Karpas-422 (cell line): ENCODE measurements around the gene IFIH1. TPM values are rescaled to one million over a fixed set of nuclear protein-coding genes. Genes with fewer than 3 reads are reported as not detected.

Experiments used
- DNase-seq: peaks from one replicate; pipeline ENCODE4 v3.0.0-alpha.2; 2015
- H2AFZ ChIP-seq: fragments of 200-600 bp; sonication (generic); 2 replicates; pipeline ENCODE4 v1.6.1; 2014; ENCODE audit warnings: antibody characterized with exemption, low read length, mixed read lengths
- H3K27ac ChIP-seq: fragments of 200-600 bp; sonication (generic); 2 replicates; pipeline ENCODE4 v1.5.1; 2014; ENCODE audit warnings: mild to moderate bottlenecking, low read length, moderate library complexity
- H3K27me3 ChIP-seq: fragments of 200-600 bp; sonication (generic); 2 replicates; pipeline ENCODE4 v1.6.1; 2014; ENCODE audit warnings: low read length, mixed read lengths
- H3K36me3 ChIP-seq: fragments of 200-600 bp; sonication (generic); 2 replicates; pipeline ENCODE4 v1.6.1; 2014; ENCODE audit warnings: low read length, mixed read lengths; ENCODE audit not compliant: insufficient read depth
- H3K4me1 ChIP-seq: fragments of 200-600 bp; sonication (generic); 2 replicates; pipeline ENCODE4 v1.6.1; 2014; ENCODE audit warnings: mild to moderate bottlenecking, low read length, mixed read lengths
- H3K4me2 ChIP-seq: fragments of 200-600 bp; sonication (generic); 2 replicates; pipeline ENCODE4 v1.6.1; 2014; ENCODE audit warnings: low read length, low read depth, mild to moderate bottlenecking; ENCODE audit not compliant: poor library complexity, severe bottlenecking
- H3K4me3 ChIP-seq: fragments of 200-600 bp; sonication (generic); 2 replicates; pipeline ENCODE4 v1.5.1; 2014; ENCODE audit warnings: mild to moderate bottlenecking, antibody characterized with exemption, low read length, mixed read lengths
- H3K79me2 ChIP-seq: fragments of 200-600 bp; sonication (generic); 2 replicates; pipeline ENCODE4 v1.6.1; 2014; ENCODE audit warnings: mild to moderate bottlenecking, low read length, mixed read lengths
- H3K9ac ChIP-seq: fragments of 200-600 bp; sonication (generic); 2 replicates; pipeline ENCODE4 v1.6.0; 2014; ENCODE audit warnings: low read length
- H3K9me2 ChIP-seq: fragments of 200-600 bp; sonication (generic), shearing (Covaris generic); replicated peaks from 2 replicates; pipeline ENCODE4 v1.6.0; 2014; ENCODE audit warnings: mild to moderate bottlenecking, low read length, moderate library complexity; ENCODE audit not compliant: insufficient read depth
- H3K9me3 ChIP-seq: fragments of 300-700, 200-600 bp; sonication (generic); 2 replicates; pipeline ENCODE4 v1.6.1; 2014; ENCODE audit warnings: low read length, mixed read lengths
- H4K20me1 ChIP-seq: fragments of 200-600 bp; sonication (generic); 2 replicates; pipeline ENCODE4 v1.6.1; 2014; ENCODE audit warnings: mild to moderate bottlenecking, antibody characterized with exemption, low read length, low read depth; ENCODE audit not compliant: insufficient read depth
- total RNA-seq: library from RNA; depleted of rRNA; stranded (reverse); fragments of >200 nt; shearing (Covaris generic); gene quantifications from 2 replicates; pipeline ENCODE4 v1.2.3, GENCODE V29; 2014; ENCODE audit warnings: low replicate concordance

Gene IFIH1
- total RNA-seq, 1 experiment from 2014 or later, result 0.26 TPM

DNA sequence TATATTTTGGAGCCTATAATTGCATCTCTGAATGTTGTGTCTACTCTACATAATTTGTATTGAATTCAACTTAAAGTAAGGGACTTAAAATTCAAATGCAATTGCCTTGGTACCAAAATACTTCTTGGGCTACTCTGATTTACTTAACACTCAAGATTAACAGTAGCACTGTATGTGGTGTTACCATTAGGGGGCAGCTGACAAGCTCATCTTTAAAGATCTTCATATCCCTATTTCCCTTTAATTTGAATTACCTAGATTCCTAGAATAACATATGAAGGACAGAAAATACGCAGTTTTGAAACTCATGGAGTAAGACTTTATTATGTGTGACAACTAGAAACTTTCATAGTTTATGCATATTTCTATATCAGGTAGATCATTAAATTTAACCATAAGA is 37.8 kb downstream of the IFIH1 start:
- H3K4me1 ChIP-seq, result no peaks in the 10 kb centered on the region
- no peak overlapping the region for H3K4me2 ChIP-seq
- no peaks in the 10 kb centered on the region for H4K20me1 ChIP-seq
- no peak overlapping the region for H3K9ac ChIP-seq
- no peak overlapping the region for H3K27ac ChIP-seq
- H3K36me3 ChIP-seq, result no peaks in the 10 kb centered on the region
- H3K9me2 ChIP-seq, result no peaks in the 10 kb centered on the region
- no peak overlapping the region for H3K4me3 ChIP-seq
- no peaks in the 10 kb centered on the region for H3K9me3 ChIP-seq
- no peak overlapping the region for H2AFZ ChIP-seq
- H3K27me3 ChIP-seq, result no peaks in the 10 kb centered on the region
- H3K79me2 ChIP-seq, result no peaks in the 10 kb centered on the region
- DNase-seq, result no peak

DNA sequence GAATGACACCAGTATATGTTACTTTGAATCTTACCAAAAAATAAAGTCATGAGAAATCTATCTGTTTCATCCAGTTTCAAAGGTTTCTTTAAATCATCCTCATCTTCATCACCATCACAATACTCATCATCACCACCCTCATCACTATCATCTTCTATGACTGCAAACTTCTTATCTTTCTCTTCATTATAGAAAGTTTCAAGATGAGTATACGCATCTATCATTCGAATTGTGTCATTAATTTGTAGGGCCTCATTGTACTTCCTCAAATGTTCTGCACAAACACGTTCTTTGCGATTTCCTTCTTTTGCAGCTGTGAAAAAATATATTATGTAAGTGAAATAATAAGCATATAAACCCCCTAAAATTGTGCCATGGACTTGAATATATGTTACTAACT is 41.1 kb downstream of the IFIH1 start:
- Histone ChIP-seq H4K20me1 (no peaks in the 10 kb centered on the region), H3K27ac (no peak overlapping the region), H3K9ac (no peak overlapping the region), H3K27me3 (no peaks in the 10 kb centered on the region), H2AFZ (no peak overlapping the region), H3K4me1 (no peaks in the 10 kb centered on the region), H3K36me3 (no peaks in the 10 kb centered on the region), H3K79me2 (no peaks in the 10 kb centered on the region), H3K9me2 (no peaks in the 10 kb centered on the region), H3K4me3 (no peak overlapping the region), H3K4me2 (no peak overlapping the region), H3K9me3 (no peaks in the 10 kb centered on the region)
- DNase-seq, result no peak

DNA sequence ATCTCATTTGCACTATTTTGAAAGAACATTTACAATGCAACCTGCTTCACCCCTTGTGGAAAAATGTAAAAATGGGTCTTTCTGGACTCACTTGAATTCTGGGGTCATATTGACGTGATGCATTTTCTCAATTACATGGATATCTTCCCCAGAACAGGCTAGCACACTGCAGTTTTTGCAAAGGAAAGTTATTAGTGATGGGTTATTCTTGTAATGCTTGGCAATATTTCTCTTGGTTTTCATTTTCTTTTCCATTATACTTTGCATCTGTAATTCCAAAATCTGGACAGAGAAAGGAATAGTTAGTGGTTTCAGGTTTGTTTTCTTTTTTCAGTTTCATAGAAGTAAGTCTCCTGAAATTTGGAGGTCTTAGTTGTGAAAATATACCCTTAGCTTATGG is 50.5 kb downstream of the IFIH1 start:
- Histone ChIP-seq H3K4me2 (no peak overlapping the region), H3K27me3 (no peaks in the 10 kb centered on the region), H3K79me2 (no peaks in the 10 kb centered on the region), H2AFZ (no peak overlapping the region), H3K27ac (no peak overlapping the region), H4K20me1 (no peaks in the 10 kb centered on the region), H3K9ac (no peak overlapping the region), H3K4me3 (no peak overlapping the region), H3K36me3 (no peaks in the 10 kb centered on the region), H3K9me2 (0 out of 2 replicates have a peak, but pooled peaks cover 2% of the 10 kb centered on the region), H3K9me3 (no peaks in the 10 kb centered on the region), H3K4me1 (no peaks in the 10 kb centered on the region)
- DNase-seq, result no peak

DNA sequence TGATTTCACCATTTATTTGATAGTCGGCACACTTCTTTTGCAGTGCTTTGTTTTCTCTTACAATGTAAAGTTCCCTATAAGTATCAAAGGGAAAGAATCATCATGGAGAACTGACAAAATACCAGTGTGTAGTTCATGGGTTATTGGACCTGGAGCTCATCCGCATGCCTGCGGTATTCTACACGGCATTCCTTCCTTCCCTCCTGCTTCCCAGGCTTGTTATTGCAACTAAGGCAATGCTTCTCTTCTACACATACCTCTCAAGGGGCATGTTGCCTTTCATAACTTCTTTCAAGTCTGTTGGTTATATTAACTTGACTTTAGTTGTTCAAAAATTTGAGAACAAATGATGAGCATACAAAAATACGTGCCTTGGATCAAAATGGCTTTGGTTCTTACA is 51.0 kb downstream of the IFIH1 start:
- H3K4me3 ChIP-seq, result no peak overlapping the region
- H3K27me3 ChIP-seq, result no peaks in the 10 kb centered on the region
- no peaks in the 10 kb centered on the region for H3K4me1 ChIP-seq
- H3K79me2 ChIP-seq, result no peaks in the 10 kb centered on the region
- H3K9me3 ChIP-seq, result no peaks in the 10 kb centered on the region
- H3K4me2 ChIP-seq, result no peak overlapping the region
- H3K36me3 ChIP-seq, result no peaks in the 10 kb centered on the region
- H4K20me1 ChIP-seq, result no peaks in the 10 kb centered on the region
- 0 out of 2 replicates have a peak, but pooled peaks cover 2% of the 10 kb centered on the region for H3K9me2 ChIP-seq
- DNase-seq, result no peak
- no peak overlapping the region for H2AFZ ChIP-seq
- no peak overlapping the region for H3K9ac ChIP-seq
- H3K27ac ChIP-seq, result no peak overlapping the region

DNA sequence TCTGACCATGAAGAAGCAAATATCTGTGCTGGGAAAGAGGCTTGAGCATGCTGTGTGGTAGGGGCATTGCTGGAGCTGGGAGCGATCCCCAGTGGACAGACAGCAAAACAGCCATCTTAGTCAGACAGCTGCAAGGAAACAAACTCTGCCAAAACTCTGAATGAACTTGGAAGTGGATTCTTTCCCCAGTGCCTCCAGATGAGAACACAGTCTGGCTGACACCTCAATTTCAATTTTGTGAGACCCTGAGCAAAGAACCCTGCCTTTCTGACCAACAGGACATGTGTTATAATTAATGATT is 52.1 kb downstream of the IFIH1 start:
- H3K9me3 ChIP-seq, result no peaks in the 10 kb centered on the region
- H3K9me2 ChIP-seq, result no peaks in the 10 kb centered on the region
- no peaks in the 10 kb centered on the region for H3K4me1 ChIP-seq
- H2AFZ ChIP-seq, result no peak overlapping the region
- no peaks in the 10 kb centered on the region for H4K20me1 ChIP-seq
- DNase-seq, result no peak
- H3K79me2 ChIP-seq, result no peaks in the 10 kb centered on the region
- no peaks in the 10 kb centered on the region for H3K36me3 ChIP-seq
- H3K27me3 ChIP-seq, result no peaks in the 10 kb centered on the region
- no peak overlapping the region for H3K4me2 ChIP-seq
- no peak overlapping the region for H3K27ac ChIP-seq
- no peak overlapping the region for H3K9ac ChIP-seq
- no peak overlapping the region for H3K4me3 ChIP-seq

DNA sequence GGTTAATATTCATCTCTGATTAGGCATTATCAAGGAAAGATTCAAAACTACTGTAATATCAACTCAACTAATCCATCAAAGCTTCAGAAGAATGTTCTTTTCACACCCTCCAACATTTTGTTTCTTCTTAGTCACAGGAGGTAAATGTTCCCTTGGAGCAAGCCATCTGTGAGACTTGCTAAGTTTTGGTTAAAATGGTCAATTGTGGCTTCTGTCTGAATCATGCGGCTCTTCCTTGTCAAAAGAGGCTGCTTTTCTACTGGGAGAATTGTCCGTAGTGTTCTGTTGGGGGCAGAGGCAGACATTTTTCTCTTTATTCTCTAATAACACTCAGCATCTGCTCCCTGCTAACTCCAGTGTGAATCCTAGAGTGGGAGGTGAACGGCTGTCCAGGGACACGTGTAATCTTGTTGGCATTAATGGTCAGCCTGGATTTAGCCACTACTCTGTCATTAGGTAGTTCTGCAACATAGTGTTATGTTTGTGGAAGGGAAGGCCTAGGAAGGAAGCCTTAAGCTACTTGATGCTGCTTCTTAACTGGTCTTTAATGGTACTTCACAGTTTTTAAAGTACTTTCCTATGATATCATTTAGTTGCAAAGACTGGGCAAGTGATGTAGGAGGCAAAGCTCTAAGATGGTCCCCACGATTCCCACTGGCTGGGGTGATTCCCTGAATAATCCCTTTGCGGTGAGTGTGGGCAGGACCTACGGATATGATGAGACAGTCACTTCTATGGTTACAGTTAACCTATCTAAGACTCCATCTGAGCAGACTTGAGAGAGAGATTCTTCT is 52.6 kb downstream of the IFIH1 start:
- Histone ChIP-seq H3K36me3 (no peaks in the 10 kb centered on the region), H3K4me3 (no peak overlapping the region), H2AFZ (no peak overlapping the region), H3K27me3 (no peaks in the 10 kb centered on the region), H3K9ac (no peak overlapping the region), H3K27ac (no peak overlapping the region), H3K9me3 (no peaks in the 10 kb centered on the region), H3K9me2 (no peaks in the 10 kb centered on the region), H3K4me1 (no peaks in the 10 kb centered on the region), H3K79me2 (no peaks in the 10 kb centered on the region), H4K20me1 (no peaks in the 10 kb centered on the region), H3K4me2 (no peak overlapping the region)
- no peak for DNase-seq

DNA sequence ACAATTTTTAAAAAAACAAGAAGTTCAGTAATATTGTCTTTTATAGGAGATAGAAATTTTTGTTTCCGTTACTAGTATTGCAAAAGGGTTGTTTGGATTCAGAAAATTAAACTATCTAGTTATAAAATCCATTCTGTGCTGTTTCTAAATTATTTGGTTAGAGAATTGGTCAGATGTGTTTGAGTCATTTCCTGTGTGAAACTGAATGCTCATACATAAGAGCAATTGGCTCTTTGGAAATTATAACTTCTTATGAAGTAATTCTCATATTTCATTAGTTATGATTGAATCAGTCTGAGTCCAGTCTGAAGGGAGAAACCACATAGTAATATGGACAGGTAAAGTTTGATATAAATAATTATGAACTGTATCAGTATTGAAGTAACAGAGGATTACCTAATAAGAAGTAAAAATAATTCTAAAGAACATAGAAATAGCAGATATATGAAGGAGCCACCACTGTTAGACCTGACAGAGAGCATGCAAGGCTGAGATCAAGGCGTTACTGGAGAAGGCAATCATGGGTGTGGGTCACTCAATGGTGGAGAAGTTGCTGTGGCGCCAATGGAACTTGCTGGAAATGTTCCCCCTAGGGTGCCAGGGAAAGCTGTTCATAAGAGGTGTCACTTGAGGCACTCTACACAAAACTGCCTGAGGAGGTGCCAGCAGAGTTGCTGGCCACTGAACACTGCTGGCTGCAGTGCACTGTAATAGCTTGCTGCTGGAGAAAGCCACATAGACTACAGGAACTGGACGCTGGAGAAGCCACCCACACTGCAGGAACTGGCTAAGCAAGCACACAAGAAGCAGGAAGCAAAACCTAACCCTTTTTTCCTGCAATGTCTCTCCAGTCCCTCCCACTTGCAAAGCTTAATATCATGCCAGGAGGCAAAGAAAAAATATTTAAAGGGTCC is 57.2 kb downstream of the IFIH1 start:
- no peak overlapping the region for H3K27ac ChIP-seq
- DNase-seq, result no peak
- no peak overlapping the region for H3K9ac ChIP-seq
- H3K4me3 ChIP-seq, result no peak overlapping the region
- H3K4me1 ChIP-seq, result no peaks in the 10 kb centered on the region
- H4K20me1 ChIP-seq, result no peaks in the 10 kb centered on the region
- no peaks in the 10 kb centered on the region for H3K36me3 ChIP-seq
- H3K9me3 ChIP-seq, result no peaks in the 10 kb centered on the region
- H3K79me2 ChIP-seq, result no peaks in the 10 kb centered on the region
- no peaks in the 10 kb centered on the region for H3K9me2 ChIP-seq
- H3K27me3 ChIP-seq, result no peaks in the 10 kb centered on the region
- H2AFZ ChIP-seq, result no peak overlapping the region
- no peak overlapping the region for H3K4me2 ChIP-seq

DNA sequence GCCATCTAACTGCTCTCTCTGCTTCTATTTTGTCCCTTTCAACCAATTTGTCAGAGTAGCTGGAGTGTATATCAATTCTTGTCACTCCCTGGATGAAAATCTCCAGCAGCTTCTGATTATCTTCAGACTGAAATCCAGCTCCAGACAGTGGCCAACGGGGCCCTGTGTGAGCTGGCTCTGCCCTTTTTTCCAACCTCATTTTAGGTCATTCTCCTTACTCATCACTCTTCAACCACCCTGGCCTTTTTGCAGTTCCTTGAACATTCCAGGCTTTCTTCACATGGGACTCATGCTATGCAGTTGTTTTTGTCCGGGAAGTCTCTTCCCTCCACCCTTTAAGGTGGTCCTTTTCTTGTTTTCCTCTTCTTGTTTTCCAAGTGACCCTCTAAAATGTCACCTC is 59.8 kb downstream of the IFIH1 start:
- no peaks in the 10 kb centered on the region for H3K79me2 ChIP-seq
- H3K36me3 ChIP-seq, result no peaks in the 10 kb centered on the region
- H3K4me3 ChIP-seq, result no peak overlapping the region
- H3K4me2 ChIP-seq, result no peak overlapping the region
- no peaks in the 10 kb centered on the region for H4K20me1 ChIP-seq
- H3K4me1 ChIP-seq, result no peaks in the 10 kb centered on the region
- no peak for DNase-seq
- H3K9ac ChIP-seq, result no peak overlapping the region
- H3K27ac ChIP-seq, result no peak overlapping the region
- H2AFZ ChIP-seq, result no peak overlapping the region
- H3K27me3 ChIP-seq, result no peaks in the 10 kb centered on the region
- no peaks in the 10 kb centered on the region for H3K9me3 ChIP-seq
- H3K9me2 ChIP-seq, result no peaks in the 10 kb centered on the region
